Heart left ventricle (tissue), 16 donors: ENCODE data around the gene FKBP5. TPM values are rescaled to one million over a fixed set of nuclear protein-coding genes. Genes with fewer than 3 reads are reported as not detected.

ENCODE experiments used
- ATAC-seq, 4 donors: fragments of 200-7000 bp; cut with Tn5 transposase; one replicate each; pipeline ENCODE4 v1.9.1; 2020 to 2022; ENCODE audit warnings: moderate library complexity in 4 of 4, mild to moderate bottlenecking in 3 of 4, moderate number of reproducible peaks in 1 of 4
- DNase-seq, 5 donors: peaks; one replicate each; pipeline ENCODE4 v3.0.0-alpha.2; 2020
- H3K27ac ChIP-seq, 12 donors: fragments of 200-600 bp; sonication (generic) in 4 of 12; one replicate each; pipeline versions ENCODE4 v1.5.0 to v1.8.0; 2016 to 2022; ENCODE audit warnings: mild to moderate bottlenecking in 2 of 12
- H3K27me3 ChIP-seq, 9 donors: fragments of 200-600 bp; sonication (generic) in 2 of 9; one replicate each; pipeline versions ENCODE4 v1.5.1 to v1.8.0; 2016 to 2022; ENCODE audit warnings: mild to moderate bottlenecking in 3 of 9
- H3K36me3 ChIP-seq, 9 donors: fragments of 200-600 bp; sonication (generic) in 2 of 9; one replicate each; pipeline versions ENCODE4 v1.5.0 to v1.8.0; 2018 to 2022; ENCODE audit warnings: mild to moderate bottlenecking in 2 of 9
- H3K4me1 ChIP-seq, 12 donors: fragments of 200-600 bp; sonication (generic) in 4 of 12; one replicate each; pipeline versions ENCODE4 v1.5.0 to v1.8.0; 2016 to 2022; ENCODE audit warnings: mild to moderate bottlenecking in 3 of 12
- H3K4me3 ChIP-seq, 12 donors: fragments of 200-600 bp; sonication (generic) in 4 of 12; one replicate each; pipeline versions ENCODE4 v1.5.0 to v1.8.0; 2017 to 2022; ENCODE audit warnings: mild to moderate bottlenecking in 9 of 12, moderate library complexity in 4 of 12
- H3K9me3 ChIP-seq, 12 donors: fragments of 200-600 bp; sonication (generic) in 4 of 12; one replicate each; pipeline versions ENCODE4 v1.5.0 to v1.8.0; 2016 to 2022; ENCODE audit warnings: mild to moderate bottlenecking in 1 of 12
- CTCF ChIP-seq, 12 donors: fragments of 200-600 bp; sonication (generic) in 4 of 12; IDR thresholded peaks; one replicate each; pipeline versions ENCODE4 v1.5.0 to v1.8.0; 2018 to 2022; ENCODE audit warnings: antibody characterized with exemption in 12 of 12, mild to moderate bottlenecking in 5 of 12
- POLR2A ChIP-seq, 2 donors: fragments of 450-650 bp; IDR thresholded peaks; one replicate each; pipeline ENCODE4 v1.6.1; 2017; ENCODE audit warnings: antibody characterized with exemption in 2 of 2, mild to moderate bottlenecking in 2 of 2, moderate library complexity in 2 of 2
- WGBS, 4 donors: extraction: QIAGEN DNeasy Blood & Tissue Kit in 2 of 4; methylation state at CpG; one replicate each; pipeline versions ENCODE4 v1.1.5 to v1.1.7; 2013 to 2018; 5-methylcytosine and 5-hydroxymethylcytosine counted together
- intact Hi-C, 10 donors: fragments of 100-400 bp; cut with DNase I; formaldehyde crosslinking; loops; one replicate each; pipeline versions ENCODE4 v1.11.1 to v1.14.2; 2022
- polyA plus RNA-seq, 2 donors: library from polyadenylated mRNA; stranded (reverse); fragments of 200-250 nt; gene quantifications; one replicate each; pipeline ENCODE4 v1.2.3, GENCODE V29; 2013
- total RNA-seq, 9 donors: library from RNA; depleted of rRNA in 2 of 9; stranded (reverse); fragments of >200 nt in 2 of 9; fragmentation: NEBNext Ultra II Directional in 3 of 9; extraction: Animal tissue kit (Norgen Biotek cat#: 25700) in 3 of 9; gene quantifications; one replicate each; pipeline versions ENCODE4 v1.1.0 to v1.2.4, GENCODE V29; 2016 to 2023
- donor health status: ischemic (EF 13 %, LVEDD 7.1; RV severe dilation, severe dysfunction).
- donor health status: healthy with polysubstance abuse.
- donor health status: DM: no; HTN: yes; CAD: no.
- donor health status: DM: no; HTN: no; CAD: no.
- donor health status: ischemic (EF 25% LVEDD 6.9; RV normal size, moderate dysfunction).
- donor health status: ischemic (EF 25% LVEDD 5.7; RV mildly dilated, moderate dysfunction).
- donor health status: healthy.
- donor health status: DM: yes; HTN: yes; CAD: no.
- donor health status: ischemic (EF 35%, LVEDD 5.7; RV mildly dilated, moderate dysfunction).
- donor health status: nonischemic (EF 11% LVEDD 7.7; RV severe dilation, severe dysfunction).
- donor health status: DM: yes; HTN: yes; CAD: no.
- donor health status: PGD.
- donor health status: ischemic (EF 29% LVEDD 5.4; RV normal size, mild dysfunction).
- donor health status: nonischemic (EF 23%, LVEDD 6.1; RV moderate dilation, normal function).

The FKBP5 gene
- total and polyA plus RNA-seq, 11 donors = 19.7 to 351 (median 104) TPM

- ATAC-seq (no peak), DNase-seq (no peak)
- no peaks in the 10 kb centered on the region for H3K9me3 ChIP-seq
- peaks cover 0 to 81% (median 55%) of the 10 kb centered on the region in 9 donors for H3K36me3 ChIP-seq
- H3K4me1 ChIP-seq = peaks cover 0 to 56% (median 0%) of the 10 kb centered on the region in 12 donors
- intact Hi-C loops = loop anchor here in 1 of 10 donors (5.0 kb wide), 1 partner anchor 38 kb away; no protein-coding TSS in a partner anchor
- TF ChIP-seq CTCF (IDR thresholded peaks at IDR 0.05) = no peak
- TF ChIP-seq POLR2A (IDR thresholded peaks at IDR 0.05) = no peak
- H3K27ac ChIP-seq = peak overlapping the region in 1 of 12 donors; percentile 51
- no peak overlapping the region for H3K4me3 ChIP-seq
- WGBS, 4 donors = 93 to 97% (median 93%) methylated on average over 1 of the region's 1 CpG
- no peaks in the 10 kb centered on the region for H3K27me3 ChIP-seq
Measured at GRCh38 chr6:35620706-35621105, 68.0 kb downstream of the FKBP5 start.

- Histone ChIP-seq H3K9me3 (no peaks in the 10 kb centered on the region), H3K27ac (no peak overlapping the region), H3K4me1 (peaks cover 0 to 66% (median 0%) of the 10 kb centered on the region in 12 donors), H3K27me3 (no peaks in the 10 kb centered on the region), H3K36me3 (peaks cover 0 to 77% (median 58%) of the 10 kb centered on the region in 9 donors), H3K4me3 (no peak overlapping the region)
- WGBS, 4 donors = 97 to 100% (median 98%) methylated on average over 1 of the region's 1 CpG
- ATAC-seq (no peak), DNase-seq (no peak)
- no peak for TF ChIP-seq POLR2A (IDR thresholded peaks at IDR 0.05)
- no peak for TF ChIP-seq CTCF (IDR thresholded peaks at IDR 0.05)
- intact Hi-C loops = no loop called here
Measured at GRCh38 chr6:35613762-35614161, 75.0 kb downstream of the FKBP5 start.

GRCh38 chr6:35611240-35611639 is 77.5 kb downstream of the FKBP5 start:
- DNase-seq = no peak
- Histone ChIP-seq H3K27me3 (no peaks in the 10 kb centered on the region), H3K4me3 (no peak overlapping the region), H3K9me3 (no peaks in the 10 kb centered on the region), H3K36me3 (peaks cover 0 to 66% (median 36%) of the 10 kb centered on the region in 9 donors), H3K4me1 (peaks cover 0 to 60% (median 0%) of the 10 kb centered on the region in 12 donors), H3K27ac (peak overlapping the region in 3 of 12 donors; percentile 14 to 62 (median 51))
- intact Hi-C loops = no loop called here
- TF ChIP-seq POLR2A (IDR thresholded peaks at IDR 0.05) (no peak), CTCF (IDR thresholded peaks at IDR 0.05) (no peak)
- ATAC-seq = peak in 1 of 4 donors; percentile 61
- 62 to 70% (median 65%) methylated on average over 3 of the region's 3 CpGs for WGBS, 4 donors

GRCh38 chr6:35610830-35611229 is 77.9 kb downstream of the FKBP5 start:
- Histone ChIP-seq H3K27me3 (no peaks in the 10 kb centered on the region), H3K9me3 (no peaks in the 10 kb centered on the region), H3K4me1 (peaks cover 0 to 62% (median 0%) of the 10 kb centered on the region in 12 donors), H3K4me3 (no peak overlapping the region), H3K27ac (peak overlapping the region in 3 of 12 donors; percentile 14 to 62 (median 51)), H3K36me3 (peaks cover 0 to 66% (median 33%) of the 10 kb centered on the region in 9 donors)
- DNase-seq = no peak
- intact Hi-C loops = no loop called here
- peak; percentile 37 to 66 (median 51) for ATAC-seq
- TF ChIP-seq CTCF (IDR thresholded peaks at IDR 0.05) = no peak
- TF ChIP-seq POLR2A (IDR thresholded peaks at IDR 0.05) = no peak
- 86 to 92% (median 89%) methylated on average over 3 of the region's 3 CpGs for WGBS, 4 donors
